GM19023 (cell line): Measurements from ENCODE around the gene DEPDC1B.
A peak's percentile ranks its signal among the peaks of the same experiment; 100 is the strongest.
"Not testable (repeated sequence)": the region's sequence is repeated elsewhere in the genome, so short reads cannot be mapped to it uniquely, and the experiment has no call there.

ENCODE experiments used
- ATAC-seq: cut with Tn5 transposase; IDR thresholded peaks from one replicate; pipeline ENCODE4 v1.9.1; 2021; ENCODE audit warnings: mild to moderate bottlenecking, moderate library complexity; ENCODE audit not compliant: unreplicated experiment

Gene DEPDC1B, protein sequence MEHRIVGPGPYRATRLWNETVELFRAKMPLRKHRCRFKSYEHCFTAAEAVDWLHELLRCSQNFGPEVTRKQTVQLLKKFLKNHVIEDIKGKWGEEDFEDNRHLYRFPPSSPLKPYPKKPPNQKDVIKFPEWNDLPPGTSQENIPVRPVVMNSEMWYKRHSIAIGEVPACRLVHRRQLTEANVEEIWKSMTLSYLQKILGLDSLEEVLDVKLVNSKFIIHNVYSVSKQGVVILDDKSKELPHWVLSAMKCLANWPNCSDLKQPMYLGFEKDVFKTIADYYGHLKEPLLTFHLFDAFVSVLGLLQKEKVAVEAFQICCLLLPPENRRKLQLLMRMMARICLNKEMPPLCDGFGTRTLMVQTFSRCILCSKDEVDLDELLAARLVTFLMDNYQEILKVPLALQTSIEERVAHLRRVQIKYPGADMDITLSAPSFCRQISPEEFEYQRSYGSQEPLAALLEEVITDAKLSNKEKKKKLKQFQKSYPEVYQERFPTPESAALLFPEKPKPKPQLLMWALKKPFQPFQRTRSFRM

GRCh38 chr5:60699609-60700415 lies at the start of gene DEPDC1B:
Gene DEPDC1B, minus strand, starts transcription at chr5:60700166. Its CDS starts 73 bp downstream, at chr5:60700093.
- ATAC-seq: peak; percentile 93

- no peak for ATAC-seq
Observed at GRCh38 chr5:60744682-60745081, 44.7 kb upstream of the DEPDC1B start.

GRCh38 chr5:60743511-60744314 lies 43.7 kb upstream of the DEPDC1B start:
- ATAC-seq: no peak

GRCh38 chr5:60740322-60740721 lies 40.4 kb upstream of the DEPDC1B start:
- ATAC-seq: no peak

- ATAC-seq: no peak
Observed at GRCh38 chr5:60738933-60739332, 39.0 kb upstream of the DEPDC1B start.

DNA sequence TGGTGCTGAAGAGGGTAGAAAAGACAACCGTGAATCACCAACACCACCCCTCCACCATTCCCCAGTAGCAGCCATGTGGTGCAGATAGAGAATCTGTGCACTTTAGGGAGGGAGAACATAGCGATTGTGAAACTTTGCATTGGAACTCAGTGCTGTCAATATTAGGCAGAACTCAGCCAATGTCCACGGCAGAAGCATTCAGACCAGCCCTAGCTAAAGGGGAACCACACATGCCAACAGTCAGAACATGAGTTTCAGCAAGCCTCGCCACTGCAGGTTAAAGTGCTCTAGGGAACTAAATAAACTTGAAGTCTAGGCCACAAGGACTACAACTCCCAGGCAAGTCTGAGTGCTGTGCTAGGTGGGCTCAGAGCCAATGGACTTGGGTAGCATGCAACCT lies 38.5 kb upstream of the DEPDC1B start:
- no peak for ATAC-seq

DNA sequence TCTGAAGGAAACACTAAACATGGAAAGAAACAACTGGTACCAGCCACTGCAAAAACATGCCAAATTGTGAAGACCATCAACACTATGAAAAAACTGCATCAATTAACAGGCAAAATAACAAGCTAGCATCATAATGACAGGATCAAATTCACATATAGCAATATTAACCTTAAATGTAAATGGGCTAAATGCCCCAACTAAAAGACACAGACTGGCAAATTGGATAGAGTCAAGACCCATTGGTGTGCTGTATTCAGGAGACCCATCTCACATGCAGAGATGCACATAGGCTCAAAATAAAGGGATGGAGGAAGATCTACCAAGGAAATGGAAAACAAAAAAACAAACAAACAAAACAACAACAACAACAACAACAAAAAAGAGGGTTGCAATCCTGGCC lies 30.9 kb upstream of the DEPDC1B start:
- ATAC-seq: not testable (repeated sequence)

DNA sequence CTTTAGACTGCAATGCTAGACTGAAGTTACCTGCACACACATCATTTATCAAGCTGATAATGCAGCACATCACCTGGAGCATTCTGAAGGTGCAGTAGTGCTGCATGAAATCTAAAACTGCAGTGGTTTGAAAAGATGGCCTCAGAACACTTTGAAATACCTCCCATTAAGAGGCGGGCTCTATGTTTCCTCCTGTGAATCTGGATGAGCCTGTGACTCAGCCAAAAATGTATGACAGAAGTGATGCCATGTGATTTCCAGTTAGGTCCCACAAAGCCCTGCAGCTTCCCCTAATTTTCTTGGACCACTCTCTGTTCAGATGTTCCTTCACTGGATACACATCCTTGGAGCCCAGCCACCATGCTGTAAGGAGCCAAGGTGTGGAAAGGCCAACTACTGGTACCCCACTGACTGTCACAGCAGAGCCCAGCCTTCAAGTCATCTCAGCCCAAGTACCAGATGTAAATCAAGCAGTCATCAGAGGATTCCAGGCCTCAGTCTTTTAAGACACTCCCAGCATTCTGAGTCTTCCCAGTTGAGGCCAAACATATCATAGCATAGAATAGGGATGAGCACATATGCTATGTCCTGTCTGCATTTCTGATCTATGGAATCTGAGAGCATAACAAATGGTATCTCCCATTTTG lies 27.2 kb upstream of the DEPDC1B start:
- no peak for ATAC-seq

- no peak for ATAC-seq
Observed at GRCh38 chr5:60724126-60724525, 24.2 kb upstream of the DEPDC1B start.

- ATAC-seq: no peak
Observed at GRCh38 chr5:60722416-60722815, 22.4 kb upstream of the DEPDC1B start.

DNA sequence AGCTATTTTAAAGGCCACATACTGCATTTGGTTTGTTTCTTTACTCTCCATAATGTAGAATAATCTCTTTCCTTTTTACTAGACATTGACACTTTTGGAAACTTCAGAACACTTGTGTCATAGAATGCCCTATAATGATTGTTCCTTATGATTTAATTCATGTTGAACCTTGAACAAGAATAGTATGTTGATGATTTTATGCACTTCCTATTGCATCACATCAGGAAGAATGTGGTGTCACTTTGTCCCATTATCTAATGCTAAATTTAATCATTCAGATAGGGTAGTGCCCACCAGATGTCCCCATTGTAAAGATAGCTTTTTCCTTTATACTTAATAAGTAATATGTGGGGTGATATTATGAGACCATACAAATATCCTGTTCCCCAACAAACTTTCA lies 19.4 kb upstream of the DEPDC1B start:
- ATAC-seq: no peak

DNA sequence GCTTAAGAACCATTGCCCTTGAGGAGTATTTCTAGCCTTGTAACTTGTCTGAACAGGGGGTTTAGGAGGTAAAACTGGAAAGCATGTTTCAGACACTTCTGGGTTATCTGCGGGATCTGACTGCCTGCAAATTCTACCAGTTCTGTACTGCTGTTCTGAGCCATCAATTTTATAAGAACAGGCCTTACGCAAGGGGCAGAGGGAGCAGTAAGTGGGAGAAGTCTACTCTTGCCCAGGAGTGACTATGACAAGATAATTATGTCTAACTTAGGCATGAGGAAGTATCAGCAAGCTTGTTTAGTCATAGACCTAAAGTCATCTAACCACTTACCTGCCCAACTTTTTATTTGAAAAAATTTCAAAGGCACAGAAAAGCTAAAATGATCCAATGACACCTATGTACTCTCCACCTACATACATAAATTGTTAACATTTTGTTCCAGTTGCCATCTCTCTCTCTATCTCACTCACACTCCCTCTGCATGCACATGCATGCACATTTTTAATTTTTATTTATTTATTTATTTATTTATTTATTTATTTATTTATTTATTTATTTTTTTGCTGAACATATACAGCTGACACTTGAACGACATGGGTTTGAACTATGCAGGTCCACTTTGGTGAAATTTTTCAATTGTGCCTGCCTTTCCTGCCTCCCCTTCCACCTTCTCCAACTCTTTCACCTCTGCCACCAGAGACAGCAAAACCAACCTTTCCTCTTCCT lies 18.4 kb upstream of the DEPDC1B start:
- no peak for ATAC-seq

GRCh38 chr5:60715201-60715928 lies 15.4 kb upstream of the DEPDC1B start:
- ATAC-seq: not testable (repeated sequence)

DNA sequence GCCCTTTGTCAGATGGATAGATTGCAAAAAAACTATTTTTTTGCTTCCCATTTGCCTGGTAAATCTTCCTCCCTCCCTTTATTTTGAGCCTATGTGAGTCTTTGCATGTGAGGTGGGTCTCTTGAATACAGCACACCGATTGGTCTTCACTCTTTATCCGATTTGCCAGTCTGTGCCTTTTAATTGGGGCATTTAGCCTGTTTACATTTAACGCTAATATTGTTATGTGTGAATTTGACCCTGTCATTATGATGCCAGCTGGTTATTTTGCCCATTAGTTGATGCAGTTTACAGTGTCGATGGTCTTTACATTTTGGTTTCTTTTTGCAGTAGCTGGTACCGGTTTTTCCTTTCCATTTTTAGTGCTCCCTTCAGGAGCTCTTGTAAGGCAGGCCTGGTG lies 13.0 kb upstream of the DEPDC1B start:
- no peak for ATAC-seq

DNA sequence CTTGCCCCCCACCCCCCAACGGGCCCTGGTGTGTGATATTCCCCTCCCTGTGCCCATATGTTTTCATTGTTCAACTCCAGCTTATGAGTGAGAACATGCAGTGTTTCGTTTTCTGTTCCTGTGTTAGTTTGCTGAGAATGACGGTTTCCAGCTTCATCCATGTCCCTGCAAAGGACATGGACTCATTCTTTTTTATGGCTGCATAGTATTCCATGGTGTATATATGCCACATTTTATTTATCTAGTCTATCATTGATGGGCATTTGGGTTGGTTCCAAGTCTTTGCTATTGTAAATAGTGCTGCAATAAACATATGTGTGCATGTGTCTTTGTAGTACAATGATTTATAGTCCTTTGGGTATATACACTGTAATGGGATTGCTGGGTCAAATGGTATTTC lies 11.9 kb upstream of the DEPDC1B start:
- ATAC-seq: not testable (repeated sequence)

DNA sequence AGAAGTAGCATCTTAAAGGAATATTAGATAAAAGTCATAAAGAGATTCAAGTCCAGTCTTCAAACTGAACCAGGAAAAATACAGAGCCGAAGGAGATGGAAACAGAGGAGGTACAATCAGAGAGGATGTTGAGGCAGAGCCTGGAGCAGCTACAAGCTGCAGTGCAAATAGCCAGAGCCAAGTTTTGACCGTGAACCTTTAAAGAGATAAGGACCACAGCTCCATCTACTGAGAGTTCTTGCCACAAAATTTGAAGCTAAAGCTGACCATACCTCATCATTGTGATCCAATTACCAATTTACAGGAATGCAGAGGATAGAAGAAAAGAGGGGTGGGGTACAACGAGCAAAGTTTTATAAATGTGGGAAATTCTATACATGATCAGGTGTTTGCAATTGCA lies 10.4 kb upstream of the DEPDC1B start:
- ATAC-seq: no peak

GRCh38 chr5:60705144-60705543 lies 5.2 kb upstream of the DEPDC1B start:
- no peak for ATAC-seq

DNA sequence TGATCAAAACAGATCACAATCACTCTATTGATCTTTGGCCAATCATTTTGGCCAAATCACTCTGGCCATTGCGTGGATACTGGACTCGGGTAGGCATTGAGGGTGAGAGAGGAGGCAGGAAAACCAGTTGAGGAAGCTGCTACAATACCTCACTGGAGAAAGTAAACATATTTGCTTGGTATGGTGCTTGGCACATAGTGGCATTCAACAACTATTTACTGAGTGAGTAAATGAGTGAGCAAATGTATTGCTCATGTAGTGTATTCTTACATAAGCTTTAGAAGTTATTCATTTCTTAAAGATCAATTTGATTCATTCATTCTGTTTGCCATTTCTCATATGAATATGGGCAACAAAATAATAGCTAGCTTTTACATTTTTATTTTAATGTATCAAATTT lies 4.0 kb upstream of the DEPDC1B start:
- no peak for ATAC-seq

DNA sequence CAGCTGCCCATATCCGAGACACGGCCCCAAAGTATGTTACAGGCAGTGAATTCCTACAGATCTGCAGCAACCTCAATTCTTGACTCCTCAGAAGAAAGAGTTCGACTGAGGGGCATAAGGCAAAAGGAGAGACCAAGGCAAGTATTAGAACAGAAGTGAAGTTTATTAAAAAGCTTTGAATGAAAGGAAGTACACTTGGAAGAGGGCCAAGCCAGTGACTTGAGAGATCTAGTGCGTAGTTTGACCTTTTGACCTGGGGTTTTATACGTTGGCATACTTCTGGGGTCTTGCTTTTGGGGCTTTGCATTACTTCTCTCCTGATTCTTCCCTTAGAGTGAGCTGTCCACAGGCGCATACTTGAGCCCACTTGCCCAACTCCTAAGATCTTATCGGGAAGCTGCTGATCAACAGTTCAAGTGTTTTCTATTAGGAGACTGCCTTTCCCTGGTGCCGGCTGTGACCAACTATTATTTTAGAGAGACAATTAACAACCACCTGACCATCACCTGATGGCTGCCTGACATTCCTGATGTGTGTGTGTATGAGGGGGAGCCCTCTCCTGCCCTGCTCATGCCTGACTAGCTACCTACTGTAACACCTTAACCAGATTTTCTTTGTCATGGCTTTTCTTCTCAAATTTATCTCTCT lies 1.5 kb upstream of the DEPDC1B start:
- no peak for ATAC-seq
